NCI-H1105 treated with DMSO at 0.1 percent for 48 hours (cell line): ENCODE data around the gene JAK2.

Experiments
- DNase-seq: peaks from one replicate; lab custom pipeline; 2025; lab: John Stamatoyannopoulos, UW

JAK2 gene

DNA sequence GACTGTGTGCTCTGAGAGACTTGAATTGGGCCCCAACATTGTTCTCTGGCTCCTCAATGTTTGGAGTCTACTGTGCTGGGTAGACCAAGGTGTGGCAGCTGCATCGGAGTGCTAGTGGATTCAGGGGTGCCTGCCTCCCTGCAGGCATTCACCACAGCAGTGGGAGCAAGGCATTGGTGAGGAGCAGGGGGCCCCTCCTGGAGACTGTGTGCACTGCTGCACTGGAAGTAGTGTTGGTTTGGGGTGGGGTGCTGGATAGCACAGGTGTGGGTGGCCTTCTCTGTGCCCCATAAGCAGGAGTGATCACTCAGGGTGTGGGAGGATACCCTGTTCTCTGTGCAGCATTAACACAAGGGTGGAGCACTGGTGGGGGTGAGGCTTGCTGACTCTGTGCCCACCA is 161.2 kb downstream of the JAK2 start:
- no peak for DNase-seq
